PC-3 (cell line): Measurements from ENCODE around the gene LMOD3.

Source experiments
- CTCF ChIP-seq: fragments of 300-600 bp; sonication (generic); conservative IDR thresholded peaks from 2 replicates; pipeline ENCODE4 v1.5.1; 2017; ENCODE audit warnings: antibody characterized with exemption, low read depth, mild to moderate bottlenecking, low read length
- EZH2phosphoT487 ChIP-seq: fragments of 300-600 bp; sonication (generic); IDR thresholded peaks from 2 replicates; pipeline ENCODE4 v1.6.1; 2018; ENCODE audit warnings: mild to moderate bottlenecking, antibody characterized with exemption, low read length, borderline replicate concordance

GRCh38 chr3:69143612-69144011, 21.2 kb upstream of the LMOD3 start:
- no peak for TF ChIP-seq CTCF
- TF ChIP-seq EZH2phosphoT487: no peak
